Thoracic aorta (tissue), 2 donors: ENCODE results near the gene IRX3. TPM values are rescaled to one million over a fixed set of nuclear protein-coding genes. Genes with fewer than 3 reads are reported as not detected.

ENCODE experiments used
- ATAC-seq: fragments of 150-250 bp; one replicate; pipeline ENCODE4 v1.8.0; 2017; ENCODE audit warnings: low read depth; ENCODE audit not compliant: insufficient number of reproducible peaks, low FRiP score
- DNase-seq: peaks from one replicate; pipeline ENCODE4 v3.0.0-alpha.2; 2020; ENCODE audit warnings: low spot score
- H3K27ac ChIP-seq, 2 donors: fragments of 200-600 bp; sonication (generic); 1 replicate in 1 of 2; 2 replicates in 1 of 2; pipeline ENCODE4 v1.5.1; 2016; ENCODE audit warnings: mild to moderate bottlenecking in 2 of 2, moderate library complexity in 2 of 2
- H3K27me3 ChIP-seq: fragments of 200-600 bp; sonication (generic); replicated peaks from 2 replicates; pipeline ENCODE4 v1.6.0; 2016; ENCODE audit warnings: mild to moderate bottlenecking; ENCODE audit not compliant: insufficient read depth
- H3K36me3 ChIP-seq: fragments of 200-600 bp; sonication (generic); one replicate; pipeline ENCODE4 v1.5.1; 2016
- H3K4me1 ChIP-seq, 2 donors: fragments of 200-600 bp; sonication (generic); 1 replicate in 1 of 2; 2 replicates in 1 of 2; pipeline versions ENCODE4 v1.5.1 to v1.6.0; 2016; ENCODE audit warnings: low read depth in 2 of 2, mild to moderate bottlenecking in 1 of 2; ENCODE audit not compliant: control insufficient read depth in 1 of 2
- H3K4me3 ChIP-seq: fragments of 200-600 bp; sonication (generic); 2 replicates; pipeline ENCODE4 v1.5.1; 2016; ENCODE audit warnings: mild to moderate bottlenecking
- H3K9me3 ChIP-seq: fragments of 200-600 bp; sonication (generic); 2 replicates; pipeline ENCODE4 v1.5.1; 2016
- CTCF ChIP-seq: fragments of 200-600 bp; sonication (generic); IDR thresholded peaks from one replicate; pipeline ENCODE4 v1.5.1; 2019; ENCODE audit warnings: antibody characterized with exemption
- total RNA-seq, 2 donors: library from RNA; depleted of rRNA; stranded (reverse); fragments of >200 nt; gene quantifications; one replicate each; pipeline versions ENCODE4 v1.1.0 to v1.2.3, GENCODE V29; 2016

IRX3 gene
- total RNA-seq, 2 donors from 2014 or later: 0.95 to 2.0 TPM

- H3K4me3 ChIP-seq: peak overlapping the region; percentile 87
Observed at GRCh38 chr16:54284931-54285413, 1.6 kb downstream of the IRX3 start.

GRCh38 chr16:54284319-54284930 lies 2.2 kb downstream of the IRX3 start:
- ATAC-seq: no peak
- peaks cover 12% of the 10 kb centered on the region for H3K27me3 ChIP-seq
- H3K4me1 ChIP-seq: peaks cover 8 to 40% of the 10 kb centered on the region in 2 donors
- no peak for TF ChIP-seq CTCF
- H3K9me3 ChIP-seq: no peaks in the 10 kb centered on the region
- no peak overlapping the region for H3K27ac ChIP-seq
- DNase-seq: no peak
- peak overlapping the region; percentile 87 for H3K4me3 ChIP-seq
- no peaks in the 10 kb centered on the region for H3K36me3 ChIP-seq

More at GRCh38 chr16:54284931-54285413, 1.6 kb downstream of the IRX3 start:
- DNase-seq (no peak), ATAC-seq (no peak)
- TF ChIP-seq CTCF: no peak
- no peak overlapping the region for H3K27ac ChIP-seq
- peaks cover 8 to 40% of the 10 kb centered on the region in 2 donors for H3K4me1 ChIP-seq
- no peaks in the 10 kb centered on the region for H3K36me3 ChIP-seq
- H3K27me3 ChIP-seq: peaks cover 12% of the 10 kb centered on the region
- H3K9me3 ChIP-seq: no peaks in the 10 kb centered on the region

DNA sequence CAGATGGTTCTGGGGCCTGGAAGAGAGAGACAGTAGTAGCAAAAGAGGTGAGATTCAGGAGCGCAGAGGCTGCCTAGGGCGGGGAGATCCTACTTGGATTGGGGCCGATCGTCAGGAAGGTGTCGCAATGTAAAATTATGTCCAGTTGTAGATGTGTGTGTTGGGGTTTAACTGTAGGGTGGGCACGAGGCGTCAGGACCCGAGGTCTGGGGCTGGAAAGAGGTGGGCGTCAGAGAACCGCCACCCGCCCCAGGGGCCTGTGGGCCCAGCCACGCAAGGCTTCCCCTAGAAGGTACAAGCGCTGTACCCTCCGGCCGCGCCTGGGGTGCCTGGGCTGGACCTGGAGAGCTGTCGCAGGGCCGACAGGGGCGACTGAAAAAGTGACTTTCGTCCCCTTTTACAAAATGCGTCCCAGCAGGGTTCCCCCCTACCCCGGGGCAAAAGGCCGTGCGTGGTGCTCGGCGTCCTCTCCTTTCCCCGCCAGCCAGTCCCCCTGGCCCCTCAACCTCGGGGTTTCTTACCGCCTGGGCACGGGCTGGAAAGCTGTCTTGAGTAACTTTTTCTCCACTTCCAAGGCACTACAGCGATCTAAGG lies 2.8 kb downstream of the IRX3 start:
- no peak for TF ChIP-seq CTCF
- no peak overlapping the region for H3K27ac ChIP-seq
- H3K36me3 ChIP-seq: no peaks in the 10 kb centered on the region
- ATAC-seq (no peak), DNase-seq (no peak)
- peaks cover 8 to 40% of the 10 kb centered on the region in 2 donors for H3K4me1 ChIP-seq
- H3K9me3 ChIP-seq: no peaks in the 10 kb centered on the region
- H3K4me3 ChIP-seq: peak overlapping the region; percentile 87
- H3K27me3 ChIP-seq: peaks cover 12% of the 10 kb centered on the region

DNA sequence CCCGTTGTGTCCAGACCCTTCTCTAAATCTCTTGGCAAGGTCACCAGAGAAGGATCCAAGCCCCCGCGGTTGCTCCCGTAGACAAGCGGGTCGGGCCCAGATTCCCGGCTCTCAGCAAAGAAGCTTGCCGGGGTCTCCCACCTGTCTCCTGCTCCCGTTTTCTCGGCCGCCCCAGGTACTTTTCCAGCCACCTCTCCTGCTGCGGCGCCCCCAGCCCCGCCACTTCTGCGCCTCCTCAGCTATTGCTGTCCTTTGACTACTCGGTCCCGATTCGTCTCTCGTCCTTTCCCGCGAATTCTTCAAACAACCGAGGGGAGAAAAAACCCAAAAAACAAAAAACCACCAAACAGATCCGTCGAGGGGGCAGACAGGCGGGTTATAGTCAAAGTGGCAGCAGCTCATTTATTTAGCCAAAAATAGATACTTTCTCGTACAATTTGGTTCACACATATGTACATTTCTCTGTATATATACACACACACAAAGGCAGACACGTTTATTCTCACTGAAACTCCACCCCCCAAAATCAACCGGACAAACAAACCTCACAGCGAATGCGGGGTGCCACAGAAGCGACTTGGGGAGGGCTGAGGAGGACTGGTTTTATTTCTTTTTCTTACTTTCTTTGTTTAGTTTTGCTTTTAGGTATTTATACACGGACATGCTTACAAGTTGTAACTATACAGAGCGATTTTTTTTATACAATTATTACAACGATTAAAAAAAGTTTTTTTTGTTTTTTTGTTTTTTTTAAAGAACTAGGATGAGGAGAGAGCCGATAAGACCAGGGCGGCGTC lies 3.5 kb downstream of the IRX3 start:
- H3K27me3 ChIP-seq: peaks cover 8% of the 10 kb centered on the region
- H3K4me3 ChIP-seq: no peak overlapping the region
- H3K27ac ChIP-seq: no peak overlapping the region
- no peaks in the 10 kb centered on the region for H3K9me3 ChIP-seq
- TF ChIP-seq CTCF: no peak
- H3K36me3 ChIP-seq: no peaks in the 10 kb centered on the region
- ATAC-seq (no peak), DNase-seq (no peak)
- peaks cover 8 to 40% of the 10 kb centered on the region in 2 donors for H3K4me1 ChIP-seq
